Hepatocyte (in vitro differentiated cells): ENCODE measurements around the gene CHKA.

Experiments
- CTCF ChIP-seq: fragments of 200-600 bp; sonication (generic); IDR thresholded peaks from 2 replicates; pipeline ENCODE4 v1.5.1; 2016; ENCODE audit warnings: antibody characterized with exemption, mild to moderate bottlenecking; ENCODE audit not compliant: poor library complexity
- EZH2 ChIP-seq: fragments of 200-600 bp; sonication (generic); IDR thresholded peaks from 2 replicates; pipeline ENCODE4 v1.6.1; 2016; ENCODE audit warnings: antibody characterized with exemption, mild to moderate bottlenecking, borderline replicate concordance

- TF ChIP-seq CTCF (no peak), EZH2 (no peak)
Observed at GRCh38 chr11:68056317-68057285, 64.6 kb downstream of the CHKA start.
